NCI-H345 treated with DMSO at 0.1 percent for 48 hours (cell line): Measurements from ENCODE around the gene IL9.

Source experiments
- DNase-seq: peaks from one replicate; lab custom pipeline; 2025; ENCODE audit not compliant: unreplicated experiment; lab: John Stamatoyannopoulos, UW

The IL9 gene

DNA sequence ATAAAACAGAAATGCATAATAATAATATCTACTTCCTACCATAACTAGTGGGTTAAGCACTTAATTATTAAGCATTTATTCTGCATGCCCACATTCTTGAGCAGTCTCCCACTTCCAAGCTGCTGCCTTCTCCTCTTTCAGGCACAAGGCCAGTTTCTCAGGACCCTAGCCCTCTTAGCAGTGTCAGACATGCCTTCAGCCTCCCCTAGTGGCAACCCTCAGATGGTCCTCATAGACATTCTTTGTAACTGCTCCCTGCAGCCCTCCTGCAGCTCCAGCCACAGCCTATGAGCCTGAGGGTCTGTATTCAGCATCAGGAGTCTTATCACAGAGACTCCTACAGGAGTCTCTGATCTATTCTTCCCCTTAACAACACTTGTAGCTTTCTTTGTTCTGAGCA is 3.9 kb downstream of the IL9 start:
- DNase-seq: no peak

GRCh38 chr5:135891268-135891667 is 4.4 kb downstream of the IL9 start:
- no peak for DNase-seq

DNA sequence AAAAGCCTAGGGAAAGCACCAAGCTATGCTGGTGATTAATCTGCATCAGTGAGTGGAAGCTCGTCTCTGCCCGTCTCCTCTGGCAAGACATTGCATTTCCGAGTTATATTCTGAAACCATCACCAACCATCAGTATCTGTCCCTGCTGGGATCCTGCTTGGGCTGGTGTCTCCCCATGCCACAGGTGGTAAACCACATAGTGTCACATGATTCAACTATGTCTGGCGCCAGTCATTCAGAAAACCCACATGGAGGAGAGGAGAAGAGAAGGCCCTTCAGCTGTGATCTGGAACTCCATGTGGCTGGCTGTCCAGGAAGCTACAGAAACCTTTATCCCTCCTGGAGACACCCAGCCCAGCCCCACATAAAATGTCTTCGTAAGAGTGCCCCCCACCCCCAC is 4.8 kb downstream of the IL9 start:
- DNase-seq: no peak

DNA sequence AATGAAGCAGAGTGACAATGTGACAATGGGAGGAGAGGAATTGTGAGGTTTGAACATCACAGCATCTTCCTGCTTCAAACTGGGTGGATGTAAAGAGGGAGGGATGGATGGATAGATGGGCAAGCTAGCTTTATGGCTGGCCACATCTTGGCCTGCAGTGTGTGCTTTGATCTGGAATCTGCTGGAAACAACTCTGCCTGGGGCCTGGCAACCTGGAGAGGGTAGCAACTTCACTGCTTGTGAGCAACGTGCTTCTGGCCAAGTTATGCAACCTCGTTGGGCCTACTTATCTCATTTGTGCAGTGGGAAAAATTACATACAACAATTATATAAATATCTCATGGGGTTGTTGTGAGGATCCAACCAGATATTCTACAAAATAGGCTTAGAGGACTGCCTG is 5.3 kb downstream of the IL9 start:
- DNase-seq: no peak

DNA sequence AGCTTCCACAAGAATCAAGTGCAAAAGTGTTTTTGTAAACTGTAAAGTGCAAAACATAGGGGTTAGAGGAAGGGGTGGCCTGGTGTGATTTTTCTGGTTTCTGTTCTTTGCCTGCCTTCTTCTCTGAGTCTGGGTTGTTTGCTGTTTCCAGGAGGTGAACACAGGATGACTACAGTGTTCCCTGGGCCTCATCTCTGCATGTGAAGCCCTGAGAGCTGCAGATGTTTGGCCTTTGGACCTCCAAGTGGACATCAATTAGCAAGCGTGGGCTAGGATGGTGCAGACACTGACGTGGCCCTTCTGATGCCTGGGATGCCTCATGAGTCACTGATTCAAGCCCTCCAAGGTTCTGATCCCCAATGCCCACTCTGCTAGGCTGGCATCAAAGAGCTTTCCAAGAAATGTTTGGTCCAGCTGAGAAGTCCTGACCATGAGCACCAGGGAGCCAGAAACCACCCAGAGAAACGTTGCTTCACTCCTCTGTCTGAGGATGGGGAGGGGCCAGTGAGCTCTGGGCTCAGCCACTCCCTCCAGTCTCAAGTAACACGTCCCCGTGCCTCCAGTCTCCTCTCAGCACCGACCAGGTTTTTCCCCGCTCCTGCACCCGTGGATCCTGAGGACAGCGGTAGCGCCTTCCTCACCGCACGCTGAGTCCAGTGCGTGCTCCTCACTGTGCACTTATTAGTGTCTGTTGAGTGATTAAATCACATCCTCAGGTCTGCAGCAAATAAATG is 7.6 kb downstream of the IL9 start:
- DNase-seq: no peak

GRCh38 chr5:135887447-135887864 is 8.2 kb downstream of the IL9 start:
- peak; percentile 74 for DNase-seq

- DNase-seq: no peak
Observed at GRCh38 chr5:135886136-135886535, 9.5 kb downstream of the IL9 start.

DNA sequence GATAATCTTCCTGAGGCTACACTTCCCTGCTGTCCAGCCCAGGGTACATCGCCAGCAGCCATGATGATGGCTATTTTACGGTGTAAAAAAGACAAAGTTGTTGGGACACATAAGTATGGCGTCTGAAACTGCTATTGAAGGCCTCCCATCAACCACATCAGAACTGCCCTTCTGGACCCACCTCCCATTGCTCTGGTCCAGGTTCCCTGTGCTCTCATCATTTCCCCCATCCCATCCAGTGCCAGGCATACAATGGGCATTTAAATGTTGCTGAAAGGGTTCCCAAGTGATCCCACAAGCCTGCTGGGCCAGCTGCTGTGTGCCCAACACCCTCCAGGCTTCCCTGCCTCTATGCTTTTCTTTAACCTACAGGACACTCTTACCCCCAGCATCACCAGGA is 10.6 kb downstream of the IL9 start:
- no peak for DNase-seq

GRCh38 chr5:135883441-135883840 is 12.2 kb downstream of the IL9 start:
- DNase-seq: no peak

DNA sequence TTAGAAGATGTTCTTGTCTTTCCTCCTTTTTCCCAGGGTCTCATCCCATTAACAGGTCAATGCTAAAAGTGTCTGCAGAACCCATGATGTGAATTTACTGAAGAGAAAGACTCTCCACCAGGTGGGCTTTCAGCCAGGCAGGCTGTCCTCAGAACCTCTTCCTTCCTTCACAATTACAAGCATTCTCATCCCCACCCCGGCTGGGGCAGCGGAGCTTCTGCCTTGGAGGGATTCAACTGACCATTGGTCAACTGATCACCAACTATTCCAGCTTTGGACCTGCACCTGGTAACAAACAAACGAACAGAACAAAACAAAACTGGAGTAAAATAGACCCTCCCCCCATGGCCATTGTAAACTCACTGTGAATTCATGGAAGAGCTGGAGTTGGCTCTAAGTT is 12.6 kb downstream of the IL9 start:
- no peak for DNase-seq

DNA sequence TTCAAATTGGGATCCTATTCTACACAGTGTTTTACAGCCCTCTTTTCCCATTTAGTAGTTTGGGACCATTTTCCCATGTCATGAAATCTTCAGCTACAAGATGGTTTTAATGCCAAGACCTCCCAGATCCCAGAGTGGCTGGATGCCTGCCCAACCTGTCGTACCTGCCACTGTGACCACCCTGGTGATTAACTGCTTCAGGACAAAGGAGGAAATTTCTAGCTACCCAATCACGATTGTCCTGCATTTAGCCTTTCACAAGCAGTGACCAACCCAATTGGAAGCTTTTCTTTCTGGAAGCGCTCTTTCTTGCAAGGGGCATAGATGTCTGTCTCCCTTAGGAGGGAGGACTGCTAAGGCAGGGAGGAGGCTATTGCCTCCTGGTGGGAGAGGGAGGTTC is 13.8 kb downstream of the IL9 start:
- no peak for DNase-seq

DNA sequence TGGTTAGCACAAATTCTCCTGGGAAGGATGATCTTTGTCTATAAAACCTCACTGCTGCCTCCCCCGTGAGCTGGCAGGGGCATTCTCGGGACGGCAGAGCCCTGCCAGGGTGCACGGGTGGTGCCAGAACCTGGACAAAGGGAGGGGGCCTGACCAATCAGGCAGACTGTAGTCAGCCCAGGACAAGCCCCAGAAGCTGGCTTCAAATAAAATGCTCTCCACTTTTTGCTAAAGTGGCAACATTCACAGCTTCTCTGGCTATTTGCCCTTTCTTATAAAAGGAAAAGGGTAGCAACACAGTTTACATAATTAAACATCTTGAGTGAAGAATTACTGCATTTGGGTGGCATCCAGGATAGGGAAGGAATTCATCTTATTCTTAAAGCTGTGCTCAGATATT is 14.4 kb downstream of the IL9 start:
- DNase-seq: no peak

- DNase-seq: no peak
Observed at GRCh38 chr5:135880801-135881200, 14.8 kb downstream of the IL9 start.

GRCh38 chr5:135880278-135880677 is 15.4 kb downstream of the IL9 start:
- DNase-seq: no peak

DNA sequence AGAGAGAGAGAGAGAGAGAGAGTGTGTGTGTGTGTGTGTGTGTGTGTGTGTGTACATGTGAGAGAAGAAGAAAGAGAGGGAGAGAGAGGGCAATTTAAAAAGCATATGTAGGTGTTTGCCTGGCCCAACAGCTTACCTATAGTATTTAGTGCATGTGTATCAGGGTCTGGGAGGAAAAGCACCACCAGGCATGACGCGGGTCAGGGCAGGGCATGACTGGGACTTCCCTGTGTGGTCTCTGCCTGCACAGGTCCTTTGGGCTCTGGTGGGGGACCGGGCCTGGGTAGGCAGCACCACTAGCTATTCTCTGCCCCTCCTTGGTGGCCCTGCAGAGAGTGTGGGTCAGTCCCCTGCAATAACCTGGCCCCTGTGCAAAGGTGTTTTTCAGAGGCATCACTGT is 16.1 kb downstream of the IL9 start:
- DNase-seq: no peak

- DNase-seq: no peak
Observed at GRCh38 chr5:135878156-135878620, 17.5 kb downstream of the IL9 start.

GRCh38 chr5:135877570-135878155 is 18.0 kb downstream of the IL9 start:
- no peak for DNase-seq

GRCh38 chr5:135876146-135876545 is 19.5 kb downstream of the IL9 start:
- no peak for DNase-seq

GRCh38 chr5:135875567-135875966 is 20.1 kb downstream of the IL9 start:
- no peak for DNase-seq

- DNase-seq: no peak
Observed at GRCh38 chr5:135874461-135874860, 21.2 kb downstream of the IL9 start.

GRCh38 chr5:135873831-135874230 is 21.8 kb downstream of the IL9 start:
- DNase-seq: no peak

DNA sequence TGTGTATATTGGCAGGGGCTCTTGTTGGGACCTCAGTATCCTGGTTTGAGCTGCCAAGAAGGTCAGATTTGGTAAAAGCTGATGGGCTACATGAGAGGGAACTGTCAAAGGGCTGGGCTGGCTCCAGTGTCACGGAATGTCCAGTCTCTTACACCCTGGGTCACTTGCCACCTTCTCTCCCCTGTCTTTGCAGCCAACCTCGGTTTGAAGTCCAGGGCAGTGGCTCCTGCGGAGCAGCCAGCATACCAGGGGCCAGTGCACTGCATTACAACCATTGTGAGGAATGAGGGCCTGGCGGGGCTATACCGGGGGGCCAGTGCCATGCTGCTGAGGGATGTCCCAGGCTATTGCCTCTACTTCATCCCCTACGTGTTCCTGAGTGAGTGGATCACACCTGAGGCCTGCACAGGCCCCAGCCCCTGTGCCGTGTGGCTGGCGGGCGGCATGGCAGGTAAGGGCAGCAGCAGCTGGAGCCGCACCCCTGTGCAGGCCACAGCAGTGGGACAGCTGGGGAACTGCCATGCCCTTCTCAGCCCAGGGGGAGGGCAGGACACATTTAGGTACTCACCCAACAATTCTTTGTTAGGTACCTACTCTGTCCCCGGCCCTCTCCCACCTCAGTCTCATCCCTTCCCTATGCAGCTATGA is 24.2 kb downstream of the IL9 start:
- no peak for DNase-seq
